H9 (cell line): ENCODE measurements around the gene RSPRY1. TPM values are rescaled to one million over a fixed set of nuclear protein-coding genes. Genes with fewer than 3 reads are reported as not detected.

ENCODE experiments used
- DNase-seq: peaks from one replicate; pipeline ENCODE4 v3.0.0-alpha.2; 2017
- H2AFZ ChIP-seq: one replicate; pipeline ENCODE4 v1.6.1; 2013; ENCODE audit warnings: mild to moderate bottlenecking, low read length, control low read depth, moderate library complexity
- H2AK5ac ChIP-seq: 2 replicates; pipeline ENCODE4 v1.6.1; 2013; ENCODE audit warnings: low read length, control low read depth, mixed read lengths; ENCODE audit not compliant: insufficient read length
- H2BK120ac ChIP-seq: one replicate; pipeline ENCODE4 v1.6.1; 2013; ENCODE audit warnings: low read depth, mild to moderate bottlenecking, low read length, control low read depth, inconsistent platforms; ENCODE audit not compliant: poor library complexity, severe bottlenecking
- H2BK12ac ChIP-seq: 2 replicates; pipeline ENCODE4 v1.6.1; 2013; ENCODE audit warnings: low read length, control low read depth, mixed read lengths, low read depth; ENCODE audit not compliant: insufficient read length
- H2BK15ac ChIP-seq: 2 replicates; pipeline ENCODE4 v1.6.1; 2013; ENCODE audit warnings: low read depth, low read length, control low read depth
- H2BK20ac ChIP-seq: one replicate; pipeline ENCODE4 v1.6.1; 2013; ENCODE audit warnings: low read depth, mild to moderate bottlenecking, low read length, control low read depth, inconsistent platforms; ENCODE audit not compliant: poor library complexity, severe bottlenecking
- H2BK5ac ChIP-seq: 2 replicates; pipeline ENCODE4 v1.6.1; 2013; ENCODE audit warnings: low read length, control low read depth, mixed read lengths; ENCODE audit not compliant: insufficient read length
- H3K14ac ChIP-seq: 2 replicates; pipeline ENCODE4 v1.6.1; 2013; ENCODE audit warnings: low read length, control low read depth; ENCODE audit not compliant: insufficient read depth
- H3K18ac ChIP-seq: 2 replicates; pipeline ENCODE4 v1.6.1; 2013; ENCODE audit warnings: low read depth, mild to moderate bottlenecking, mixed read lengths, low read length, control low read depth; ENCODE audit not compliant: insufficient read length
- H3K23ac ChIP-seq: 2 replicates; pipeline ENCODE4 v1.6.1; 2013; ENCODE audit warnings: low read length, control low read depth, mixed read lengths, low read depth; ENCODE audit not compliant: insufficient read length
- H3K23me2 ChIP-seq: 2 replicates; pipeline ENCODE4 v1.6.1; 2013; ENCODE audit warnings: low read depth, mild to moderate bottlenecking, mixed read lengths, low read length, control low read depth; ENCODE audit not compliant: insufficient read length, poor library complexity, severe bottlenecking
- H3K27ac ChIP-seq: 2 replicates; pipeline ENCODE4 v1.5.1; 2013; ENCODE audit warnings: low read length, control low read depth, mixed read lengths, low read depth; ENCODE audit not compliant: insufficient read length
- H3K27me3 ChIP-seq: 2 replicates; pipeline ENCODE4 v1.6.1; 2013; ENCODE audit warnings: low read length, control low read depth, inconsistent platforms; ENCODE audit not compliant: insufficient read depth
- H3K4ac ChIP-seq: 2 replicates; pipeline ENCODE4 v1.6.1; 2013; ENCODE audit warnings: low read depth, mild to moderate bottlenecking, control low read depth, inconsistent platforms, low read length, moderate library complexity
- H3K4me1 ChIP-seq: 2 replicates; pipeline ENCODE4 v1.6.1; 2013; ENCODE audit warnings: low read length, control low read depth, inconsistent platforms; ENCODE audit not compliant: insufficient read depth
- H3K4me2 ChIP-seq: 2 replicates; pipeline ENCODE4 v1.6.1; 2013; ENCODE audit warnings: low read length, control low read depth, mixed read lengths; ENCODE audit not compliant: insufficient read length, insufficient read depth
- H3K56ac ChIP-seq: 2 replicates; pipeline ENCODE4 v1.6.1; 2013; ENCODE audit warnings: low read depth, mild to moderate bottlenecking, mixed read lengths, low read length, control low read depth; ENCODE audit not compliant: insufficient read length
- H3K79me1 ChIP-seq: 2 replicates; pipeline ENCODE4 v1.6.1; 2013; ENCODE audit warnings: low read depth, mild to moderate bottlenecking, moderate library complexity, low read length, control low read depth, inconsistent platforms; ENCODE audit not compliant: insufficient read depth, poor library complexity, severe bottlenecking
- H3K79me2 ChIP-seq: 2 replicates; pipeline ENCODE4 v1.6.1; 2013; ENCODE audit warnings: low read length, control low read depth, inconsistent platforms; ENCODE audit not compliant: insufficient read depth
- H3K9ac ChIP-seq: 2 replicates; pipeline ENCODE4 v1.6.1; 2013; ENCODE audit warnings: low read length, control low read depth, mixed read lengths; ENCODE audit not compliant: insufficient read length; ENCODE audit errors: extremely low read depth
- H3K9me3 ChIP-seq: one replicate; pipeline ENCODE4 v1.6.1; 2013; ENCODE audit warnings: low read depth, low read length, inconsistent platforms; ENCODE audit not compliant: control insufficient read depth
- H3T11ph ChIP-seq: one replicate; pipeline ENCODE4 v1.6.1; 2013; ENCODE audit warnings: mild to moderate bottlenecking, low read length, control low read depth, inconsistent platforms
- H4K20me1 ChIP-seq: one replicate; pipeline ENCODE4 v1.6.1; 2013; ENCODE audit not compliant: control insufficient read depth, insufficient read length, insufficient read depth
- H4K5ac ChIP-seq: 2 replicates; pipeline ENCODE4 v1.6.1; 2013; ENCODE audit warnings: low read depth, mild to moderate bottlenecking, mixed read lengths, low read length, control low read depth; ENCODE audit not compliant: insufficient read length
- H4K8ac ChIP-seq: replicated peaks from 2 replicates; pipeline ENCODE4 v1.6.1; 2013; ENCODE audit warnings: low read length, control low read depth, mixed read lengths, low read depth; ENCODE audit not compliant: insufficient read length
- H4K91ac ChIP-seq: 2 replicates; pipeline ENCODE4 v1.6.1; 2013; ENCODE audit warnings: low read depth, mild to moderate bottlenecking, moderate library complexity, mixed read lengths, low read length, control low read depth; ENCODE audit not compliant: insufficient read length
- H3K27ac Mint-ChIP-seq, 3 experiments: 2 replicates in 2 of 3; 3 replicates in 1 of 3; pipeline ENCODE4 v1.8.0; 2020 to 2021; ENCODE audit warnings: mixed read lengths in 3 of 3, mild to moderate bottlenecking in 1 of 3, moderate library complexity in 1 of 3
- H3K27me3 Mint-ChIP-seq: 2 replicates; pipeline ENCODE4 v1.8.0; 2021; ENCODE audit warnings: low read depth, mild to moderate bottlenecking, moderate library complexity, mixed read lengths
- H3K36me3 Mint-ChIP-seq, 3 experiments: 2 replicates in 2 of 3; 3 replicates in 1 of 3; pipeline ENCODE4 v1.8.0; 2020 to 2021; ENCODE audit warnings: low read depth in 3 of 3, mixed read lengths in 3 of 3; ENCODE audit not compliant: insufficient read depth in 1 of 3
- H3K4me1 Mint-ChIP-seq, 2 experiments: 2 replicates each; pipeline ENCODE4 v1.8.0; 2020; ENCODE audit warnings: mixed read lengths in 2 of 2
- H3K4me3 Mint-ChIP-seq, 2 experiments: 2 replicates in 1 of 2; 3 replicates in 1 of 2; pipeline ENCODE4 v1.8.0; 2020 to 2021; ENCODE audit warnings: mild to moderate bottlenecking in 2 of 2, mixed read lengths in 2 of 2, moderate library complexity in 1 of 2
- H3K9me3 Mint-ChIP-seq, 2 experiments: 2 replicates in 1 of 2; 3 replicates in 1 of 2; pipeline ENCODE4 v1.8.0; 2020; ENCODE audit warnings: mild to moderate bottlenecking in 2 of 2, mixed read lengths in 2 of 2, moderate library complexity in 1 of 2
- CTCF ChIP-seq: fragments of 200-600 bp; sonication (generic); conservative IDR thresholded peaks from 3 replicates; pipeline ENCODE4 v1.8.0; 2021; ENCODE audit warnings: antibody characterized with exemption, mild to moderate bottlenecking
- WGBS: extraction: QIAGEN DNeasy Blood & Tissue Kit; methylation state at CpG from one replicate; pipeline ENCODE4 v1.1.7; 2013; ENCODE audit warnings: missing lambda C conversion rate, low lambda C conversion rate, mixed read lengths; ENCODE audit not compliant: insufficient read length; ENCODE audit errors: extremely low coverage; 5-methylcytosine and 5-hydroxymethylcytosine counted together
- total RNA-seq: library from RNA; stranded (reverse); gene quantifications from 2 replicates; pipeline ENCODE4 v1.2.1, GENCODE V29; 2021

RSPRY1 gene
- total RNA-seq, 1 experiment from 2014 or later, result 36.1 TPM

GRCh38 chr16:57284209-57284951 is 98.3 kb downstream of the RSPRY1 start, which contains the start of gene PLLP:
Gene PLLP, minus strand, starts transcription at chr16:57284672. Its CDS starts 132 bp downstream, at chr16:57284540.
- peak; percentile 58 for DNase-seq
- no peak within 1 kb of the TSS for H3K56ac ChIP-seq
- H3K79me2 ChIP-seq, result no peaks in the 10 kb centered on the region
- no peak within 1 kb of the TSS for H3K4ac ChIP-seq
- H2AFZ ChIP-seq, result no peak within 1 kb of the TSS
- H2BK120ac ChIP-seq, result no peak within 1 kb of the TSS
- no peaks in the 10 kb centered on the region for H3K9me3 ChIP-seq
- H3K27ac ChIP-seq, result no peak within 1 kb of the TSS
- H3T11ph ChIP-seq, result no peak within 1 kb of the TSS
- no peaks in the 10 kb centered on the region for H4K20me1 ChIP-seq
- H4K5ac ChIP-seq, result no peak within 1 kb of the TSS
- no peak for TF ChIP-seq CTCF
- Mint-ChIP-seq H3K4me3 (peak within 1 kb of the TSS; percentile 73 to 90), H3K36me3 (no peaks in the 10 kb centered on the region), H3K27me3 (peaks cover 58% of the 10 kb centered on the region), H3K4me1 (peaks cover 10 to 19% of the 10 kb centered on the region in 2 experiments), H3K27ac (peak within 1 kb of the TSS in 1 of 3 experiments; percentile 65; a peak in 1 of 7 replicates), H3K9me3 (0 out of 5 replicates have a peak, but pooled peaks cover 0 to 2% of the 10 kb centered on the region in 2 experiments)
- H3K14ac ChIP-seq, result peak within 1 kb of the TSS; percentile 82
- no peak within 1 kb of the TSS for H2BK5ac ChIP-seq
- H3K9ac ChIP-seq, result peak within 1 kb of the TSS; percentile 2
- peak within 1 kb of the TSS; percentile 61 for H3K4me2 ChIP-seq
- H2AK5ac ChIP-seq, result no peak within 1 kb of the TSS
- no peak within 1 kb of the TSS for H2BK20ac ChIP-seq
- H4K91ac ChIP-seq, result no peak within 1 kb of the TSS
- H4K8ac ChIP-seq, result no peak within 1 kb of the TSS
- H2BK12ac ChIP-seq, result no peak within 1 kb of the TSS
- H3K23me2 ChIP-seq, result peaks cover 5% of the 10 kb centered on the region
- no peak within 1 kb of the TSS for H3K23ac ChIP-seq
- peak within 1 kb of the TSS; percentile 72 for H3K18ac ChIP-seq
- no peaks in the 10 kb centered on the region for H3K4me1 ChIP-seq
- H3K79me1 ChIP-seq, result no peaks in the 10 kb centered on the region
- no CpG with 5 or more reads among the region's 95 CpGs for WGBS
- H2BK15ac ChIP-seq, result no peak within 1 kb of the TSS
- peaks cover 15% of the 10 kb centered on the region; the same call in 1 of the 2 replicates for H3K27me3 ChIP-seq
